AG04450 (cell line): ENCODE data around the gene GANAB. TPM values are rescaled to one million over a fixed set of nuclear protein-coding genes. Genes with fewer than 3 reads are reported as not detected.

Experiments used
- CTCF ChIA-PET: fragments of 300-600, 350-600 bp; formaldehyde crosslinking; extraction: SDS; loops from one replicate; lab custom pipeline; 2022; ENCODE audit warnings: antibody characterized with exemption, inconsistent platforms; lab: Charles Lee
- POLR2A ChIA-PET: fragments of 350-600 bp; formaldehyde crosslinking; extraction: SDS; loops from one replicate; lab custom pipeline; 2021; ENCODE audit warnings: antibody characterized with exemption, inconsistent platforms; lab: Yijun Ruan, JAX
- DNase-seq: peaks from one replicate; pipeline ENCODE4 v3.0.0-alpha.2; 2011; ENCODE audit warnings: low read depth, low spot score
- H3K27ac ChIP-seq: one replicate; pipeline ENCODE4 v1.5.1; 2012; ENCODE audit warnings: low read depth, low read length, control low read depth
- H3K27me3 ChIP-seq: one replicate; pipeline ENCODE4 v1.6.0; 2012; ENCODE audit warnings: low read length; ENCODE audit not compliant: control insufficient read depth, insufficient read depth
- H3K4me3 ChIP-seq: 2 replicates; pipeline ENCODE4 v1.5.1; 2011; ENCODE audit warnings: mild to moderate bottlenecking, low read depth, low read length, control low read depth
- H3K9me3 ChIP-seq: 2 replicates; pipeline ENCODE4 v1.5.1; 2012; ENCODE audit warnings: low read length; ENCODE audit not compliant: control insufficient read depth, insufficient read depth
- polyA plus RNA-seq: library from polyadenylated mRNA; depleted of rRNA; stranded (reverse); fragments of >200 nt; gene quantifications from 2 replicates; pipeline ENCODE4 v1.2.3, GENCODE V29; 2011
- TF ChIP-seq, protein P1 (sequence below): IDR thresholded peaks from 2 replicates; pipeline ENCODE4 v1.5.1; 2011; ENCODE audit warnings: low read depth, low read length, control low read depth, inconsistent platforms

GANAB gene
- polyA plus RNA-seq, 1 experiment, result 369 TPM

DNA sequence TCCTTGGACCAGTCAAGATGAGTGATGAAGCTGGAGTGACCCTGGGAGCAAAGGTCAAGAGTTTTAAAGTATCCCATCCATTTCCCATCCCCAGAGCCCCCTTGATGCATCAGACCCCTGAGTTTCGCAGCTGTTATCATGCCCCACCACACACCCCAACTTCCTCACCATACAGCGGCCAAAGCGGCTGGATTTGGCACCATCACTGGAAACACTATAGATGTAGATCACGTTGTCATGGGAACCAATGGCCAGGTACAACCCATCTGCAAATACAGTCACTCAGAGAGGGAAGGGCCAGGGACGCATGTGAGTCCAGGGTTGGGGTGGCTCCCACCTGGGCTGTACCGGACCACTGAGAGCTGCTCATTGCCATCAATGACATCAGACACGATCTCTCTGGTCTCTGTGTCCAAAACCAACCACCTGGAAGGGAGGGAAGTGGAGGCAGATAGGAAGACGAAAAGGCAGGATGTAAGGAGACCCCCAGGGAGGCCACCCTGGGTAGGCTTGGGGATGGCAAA, 42.6 kb downstream of the GANAB start:
- CTCF ChIA-PET, result interaction anchor here (0.9 to 1.6 kb wide), 2 partner anchors 8 to 209 kb away, joined by 3 to 4 read pairs; partner anchors contain the start of gene EML3
- TF ChIP-seq, protein P1, sequence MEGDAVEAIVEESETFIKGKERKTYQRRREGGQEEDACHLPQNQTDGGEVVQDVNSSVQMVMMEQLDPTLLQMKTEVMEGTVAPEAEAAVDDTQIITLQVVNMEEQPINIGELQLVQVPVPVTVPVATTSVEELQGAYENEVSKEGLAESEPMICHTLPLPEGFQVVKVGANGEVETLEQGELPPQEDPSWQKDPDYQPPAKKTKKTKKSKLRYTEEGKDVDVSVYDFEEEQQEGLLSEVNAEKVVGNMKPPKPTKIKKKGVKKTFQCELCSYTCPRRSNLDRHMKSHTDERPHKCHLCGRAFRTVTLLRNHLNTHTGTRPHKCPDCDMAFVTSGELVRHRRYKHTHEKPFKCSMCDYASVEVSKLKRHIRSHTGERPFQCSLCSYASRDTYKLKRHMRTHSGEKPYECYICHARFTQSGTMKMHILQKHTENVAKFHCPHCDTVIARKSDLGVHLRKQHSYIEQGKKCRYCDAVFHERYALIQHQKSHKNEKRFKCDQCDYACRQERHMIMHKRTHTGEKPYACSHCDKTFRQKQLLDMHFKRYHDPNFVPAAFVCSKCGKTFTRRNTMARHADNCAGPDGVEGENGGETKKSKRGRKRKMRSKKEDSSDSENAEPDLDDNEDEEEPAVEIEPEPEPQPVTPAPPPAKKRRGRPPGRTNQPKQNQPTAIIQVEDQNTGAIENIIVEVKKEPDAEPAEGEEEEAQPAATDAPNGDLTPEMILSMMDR, result no peak
- Histone ChIP-seq H3K27ac (no peak overlapping the region), H3K4me3 (no peak overlapping the region), H3K9me3 (peaks cover 2% of the 10 kb centered on the region; the same call in 1 of the 2 replicates), H3K27me3 (no peaks in the 10 kb centered on the region)
- POLR2A ChIA-PET, result no interaction called here
- DNase-seq, result no peak

DNA sequence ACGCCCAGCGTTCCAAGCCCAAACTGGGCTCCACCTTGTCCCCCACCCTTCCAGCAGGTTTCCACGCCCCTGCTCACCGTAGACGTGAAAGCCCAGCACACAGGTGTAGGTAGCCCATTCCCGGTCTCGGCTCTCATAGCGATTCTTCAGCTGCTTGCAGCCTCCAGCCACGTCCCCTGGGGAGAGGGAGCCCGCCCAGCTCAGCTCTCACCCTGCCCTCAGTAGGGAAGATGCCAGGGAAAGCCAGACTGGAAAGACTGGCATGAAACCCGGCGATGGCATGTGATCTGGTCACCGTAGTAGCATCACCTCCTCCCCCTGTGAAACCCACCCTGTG, 43.4 kb downstream of the GANAB start:
- Histone ChIP-seq H3K4me3 (peak overlapping the region; percentile 80; the same call in 1 of the 2 replicates), H3K9me3 (peaks cover 2% of the 10 kb centered on the region; the same call in 1 of the 2 replicates), H3K27me3 (no peaks in the 10 kb centered on the region), H3K27ac (no peak overlapping the region)
- POLR2A ChIA-PET, result interaction anchor here (0.9 kb wide), 1 partner anchor 9 kb away, joined by 3 read pairs; no protein-coding TSS in a partner anchor
- CTCF ChIA-PET, result interaction anchor here (0.9 to 1.6 kb wide), 2 partner anchors 9 to 208 kb away, joined by 3 to 4 read pairs; partner anchors contain the start of gene EML3
- DNase-seq, result no peak
- TF ChIP-seq, protein P1, result no peak

DNA sequence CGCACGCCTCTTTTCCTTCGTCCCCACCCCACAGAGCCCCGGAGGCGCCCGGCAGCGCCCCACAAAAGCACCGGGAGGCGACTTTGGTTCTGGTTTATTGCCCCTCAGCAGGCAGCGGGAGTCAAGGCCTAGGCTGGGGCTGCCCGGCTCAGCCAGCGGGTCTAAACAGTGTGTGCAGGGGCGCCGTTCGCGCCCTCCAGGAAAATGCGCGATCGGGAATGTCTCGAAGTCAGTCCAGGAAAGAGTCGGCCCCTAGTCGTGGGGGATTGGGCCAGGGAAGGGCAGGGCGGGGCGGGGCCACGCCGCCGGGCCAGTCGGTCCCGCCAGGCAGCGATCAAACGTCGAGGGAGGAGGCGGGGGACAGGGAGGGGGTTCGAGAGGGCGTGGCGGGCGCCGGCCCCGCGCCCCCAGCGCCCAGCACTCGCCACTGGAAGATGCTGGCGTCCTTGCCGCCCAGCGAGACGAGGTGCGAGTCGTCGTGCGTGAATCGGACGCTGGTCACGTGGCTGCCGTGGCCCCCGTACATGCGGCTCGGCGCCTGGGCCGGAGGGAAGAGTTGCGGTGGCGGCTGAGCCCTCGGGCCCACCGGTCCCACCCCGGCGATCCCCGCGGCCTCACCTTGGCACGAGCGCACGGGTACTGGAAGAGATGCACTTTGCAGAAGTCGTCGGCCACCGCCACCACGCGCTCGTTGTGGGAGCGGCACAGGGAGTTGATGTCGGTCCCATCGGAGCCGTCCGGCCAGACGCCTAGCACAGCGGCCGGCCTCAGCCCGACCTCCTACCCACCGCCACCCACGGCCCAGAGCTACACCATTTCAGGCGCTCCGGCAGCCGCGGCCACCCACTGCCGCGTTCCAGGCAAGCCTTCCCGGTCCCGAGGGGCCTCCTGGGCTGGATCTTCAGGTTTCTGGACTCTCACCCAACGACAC, 44.0 kb downstream of the GANAB start:
- Histone ChIP-seq H3K9me3 (peaks cover 2% of the 10 kb centered on the region; the same call in 1 of the 2 replicates), H3K4me3 (peak overlapping the region; percentile 80), H3K27ac (peak overlapping the region; percentile 78), H3K27me3 (no peaks in the 10 kb centered on the region)
- CTCF ChIA-PET, result interaction anchor here (0.7 to 2.1 kb wide), 3 partner anchors 9 to 207 kb away, joined by 3 to 10 read pairs (median 5); partner anchors contain the start of gene EEF1G
- POLR2A ChIA-PET, result interaction anchor here (0.5 to 1.9 kb wide), 14 partner anchors 9 to 239 kb away, joined by 3 to 38 read pairs (median 5); partner anchors contain the start of genes B3GAT3, C11orf98, CSKMT and EEF1G
- DNase-seq, result no peak
- TF ChIP-seq, protein P1, result no peak

DNA sequence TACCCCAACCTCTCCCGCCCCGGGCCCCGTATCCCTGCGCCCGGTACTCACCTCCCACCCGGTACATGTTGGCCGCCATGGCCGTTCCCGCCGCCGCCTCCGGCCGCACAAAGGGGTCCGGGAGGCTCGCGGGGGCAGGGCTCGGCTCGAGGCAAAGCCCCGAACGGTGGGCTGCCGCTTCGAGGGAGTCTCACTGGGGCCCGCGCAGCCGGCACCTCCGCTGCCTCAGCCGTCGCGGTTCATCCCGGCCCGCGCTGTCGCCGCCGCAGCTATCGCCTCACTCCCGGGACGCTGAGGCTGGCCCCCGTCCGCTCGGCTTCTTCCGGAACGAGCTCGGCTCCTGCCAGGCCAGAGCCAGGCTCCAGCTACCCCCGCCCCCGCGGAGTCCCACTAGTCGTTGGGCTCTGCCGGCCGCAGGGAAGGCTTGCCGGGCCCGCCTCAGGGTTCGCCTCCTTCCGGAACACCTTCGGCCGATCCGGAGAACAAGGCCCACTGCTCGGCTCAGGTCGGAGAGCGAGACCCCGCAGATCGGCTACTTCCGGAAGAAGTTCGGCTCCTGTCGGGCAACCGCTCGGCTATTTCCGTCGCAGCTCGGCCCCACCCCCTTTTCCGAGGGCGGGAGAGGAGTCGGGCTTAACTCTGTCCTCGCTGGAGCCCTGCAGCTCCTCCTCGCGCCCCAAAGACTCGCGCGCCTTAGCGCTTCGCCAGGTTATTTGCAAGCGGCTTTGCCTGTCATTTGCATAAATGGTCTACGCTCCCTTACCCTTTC, 44.9 kb downstream of the GANAB start, which contains the start of gene MTA2:
MTA2 (minus strand) TSS at position 494 of the 769 bp plus-strand sequence; CDS start at position 79, 415 bp downstream.
- Histone ChIP-seq H3K9me3 (peaks cover 2% of the 10 kb centered on the region; the same call in 1 of the 2 replicates), H3K27ac (peak within 1 kb of the TSS; percentile 78), H3K4me3 (peak within 1 kb of the TSS; percentile 80), H3K27me3 (no peaks in the 10 kb centered on the region)
- ChIA-PET CTCF (interaction anchor here (0.7 to 2.1 kb wide), 6 partner anchors 10 to 478 kb away, joined by 3 to 10 read pairs (median 3); partner anchors contain the start of gene EEF1G), POLR2A (interaction anchor here (0.5 to 1.9 kb wide), 16 partner anchors 9 to 280 kb away, joined by 3 to 38 read pairs (median 5); partner anchors contain the start of genes B3GAT3, C11orf98, CSKMT and EEF1G)
- TF ChIP-seq, protein P1, result no peak
- DNase-seq, result peak; percentile 96
